Hepatic stellate cell (primary cell): ENCODE data around the gene SNF8.

ENCODE experiments used
- DNase-seq: peaks from one replicate; pipeline ENCODE4 v3.0.0; 2011; ENCODE audit warnings: low spot score

Gene SNF8

GRCh38 chr17:48883171-48883570 lies 61.5 kb downstream of the SNF8 start:
- no peak for DNase-seq

- no peak for DNase-seq
Observed at GRCh38 chr17:48882272-48882671, 62.4 kb downstream of the SNF8 start.
